CMK (cell line): ENCODE data around the gene MAPK8IP3.
"Not testable (repeated sequence)": the region's sequence is repeated elsewhere in the genome, so short reads cannot be mapped to it uniquely, and the experiment has no call there.

Experiments
- DNase-seq: peaks from one replicate; pipeline ENCODE4 v3.0.0-alpha.2; 2010; ENCODE audit warnings: low read depth

Gene MAPK8IP3

GRCh38 chr16:1677942-1678499, 28.0 kb upstream of the MAPK8IP3 start, which contains the start of gene JPT2:
TSS of gene JPT2 (plus strand) at chr16:1678279. CDS start at chr16:1678313, 34 bp downstream.
- DNase-seq: peak; percentile 88

DNA sequence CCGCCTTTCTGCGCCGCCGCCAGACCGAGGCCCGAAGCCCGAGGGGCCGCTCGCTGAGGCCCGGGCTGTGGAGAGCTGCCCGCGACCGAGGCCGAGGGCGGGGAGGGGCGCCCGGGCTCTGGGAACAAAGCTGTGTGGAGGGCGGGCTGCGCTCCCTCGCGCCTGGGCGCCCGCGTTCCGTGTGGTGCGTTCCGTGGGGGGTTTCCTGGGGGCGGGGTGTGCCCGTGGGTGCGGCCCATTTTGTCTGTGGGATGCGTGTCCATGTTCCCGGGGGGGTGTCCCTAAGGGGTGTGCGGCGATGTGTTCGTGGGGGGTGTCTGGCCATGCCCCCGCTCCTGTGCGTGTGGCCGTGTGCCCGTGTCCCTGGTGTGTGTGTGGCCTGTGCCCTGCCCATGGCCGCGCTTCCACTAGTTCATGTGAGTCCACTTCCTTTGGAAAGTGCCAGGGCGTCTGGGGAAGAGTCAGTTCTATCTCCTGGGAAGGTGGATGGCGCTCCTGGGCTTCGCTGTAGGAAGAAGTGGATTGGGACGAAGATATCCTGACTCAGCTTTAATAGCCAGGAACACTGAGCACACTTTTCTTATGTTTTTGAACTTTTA, 27.4 kb upstream of the MAPK8IP3 start:
- DNase-seq: peak; percentile 24

GRCh38 chr16:1680361-1680760, 25.6 kb upstream of the MAPK8IP3 start:
- no peak for DNase-seq

GRCh38 chr16:1681032-1681431, 25.0 kb upstream of the MAPK8IP3 start:
- no peak for DNase-seq

DNA sequence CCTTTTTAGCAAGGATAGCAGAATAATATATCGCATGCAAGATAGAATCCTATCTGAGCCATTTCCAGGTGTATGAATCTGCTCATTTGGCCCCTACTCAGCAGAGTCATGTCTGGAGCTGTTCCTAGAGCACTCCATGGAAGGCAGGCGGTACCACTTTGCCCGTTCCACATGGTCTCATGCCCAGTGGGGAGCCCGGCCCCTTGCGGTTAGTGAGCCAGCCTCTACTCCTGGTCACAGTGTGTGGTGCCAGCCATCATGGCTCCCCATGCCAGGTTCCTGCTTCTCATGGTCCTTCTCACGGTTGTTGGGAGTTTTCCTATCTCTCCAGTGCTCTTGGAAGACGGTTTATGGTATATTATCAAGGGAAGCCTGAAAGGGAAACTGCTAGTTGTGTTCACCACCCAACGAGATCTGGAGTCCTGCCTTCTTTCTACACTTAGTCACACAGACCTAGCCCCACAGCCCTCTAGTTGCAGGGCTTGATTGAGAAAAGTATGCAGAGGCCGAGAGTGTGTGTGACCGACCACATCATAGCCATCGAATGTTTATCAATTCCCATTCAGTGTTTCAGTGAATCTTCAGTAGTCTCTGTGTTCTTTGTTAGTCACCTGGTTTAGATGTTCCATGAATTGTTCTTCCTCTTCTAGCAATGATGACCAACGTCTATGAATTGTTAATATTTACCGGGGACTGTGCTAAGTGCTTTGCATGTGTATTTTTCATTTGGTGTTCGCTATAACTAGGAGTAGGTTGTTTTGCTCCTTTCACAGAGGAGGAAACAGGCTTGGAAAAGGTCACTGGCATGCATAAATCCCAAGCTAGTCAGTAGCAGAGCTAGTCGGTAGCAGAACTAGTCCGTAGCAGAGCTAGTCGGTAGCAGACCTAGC, 18.3 kb upstream of the MAPK8IP3 start:
- no peak for DNase-seq

- no peak for DNase-seq
Observed at GRCh38 chr16:1688807-1689560, 17.0 kb upstream of the MAPK8IP3 start.

- no peak for DNase-seq
Observed at GRCh38 chr16:1689853-1690252, 16.1 kb upstream of the MAPK8IP3 start.

DNA sequence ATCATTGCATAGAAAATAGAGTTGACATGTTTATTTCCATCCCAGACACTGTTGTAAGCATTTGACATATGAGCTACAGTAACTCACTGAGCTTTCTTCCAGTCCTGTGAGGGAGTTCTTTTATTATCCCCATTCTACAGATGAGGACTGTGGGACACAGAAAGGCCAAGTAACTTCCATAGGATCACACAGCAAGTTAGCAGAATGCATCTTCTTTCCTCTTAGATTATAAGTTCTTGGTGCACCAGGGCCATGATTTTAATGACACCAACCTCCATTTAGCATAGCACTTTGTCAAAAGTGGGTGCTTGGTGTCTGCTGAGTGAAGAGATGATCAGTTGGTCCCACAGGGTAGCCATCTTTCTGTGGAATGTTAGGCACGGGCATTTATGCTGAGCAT, 15.2 kb upstream of the MAPK8IP3 start:
- no peak for DNase-seq

- no peak for DNase-seq
Observed at GRCh38 chr16:1691276-1691675, 14.7 kb upstream of the MAPK8IP3 start.

DNA sequence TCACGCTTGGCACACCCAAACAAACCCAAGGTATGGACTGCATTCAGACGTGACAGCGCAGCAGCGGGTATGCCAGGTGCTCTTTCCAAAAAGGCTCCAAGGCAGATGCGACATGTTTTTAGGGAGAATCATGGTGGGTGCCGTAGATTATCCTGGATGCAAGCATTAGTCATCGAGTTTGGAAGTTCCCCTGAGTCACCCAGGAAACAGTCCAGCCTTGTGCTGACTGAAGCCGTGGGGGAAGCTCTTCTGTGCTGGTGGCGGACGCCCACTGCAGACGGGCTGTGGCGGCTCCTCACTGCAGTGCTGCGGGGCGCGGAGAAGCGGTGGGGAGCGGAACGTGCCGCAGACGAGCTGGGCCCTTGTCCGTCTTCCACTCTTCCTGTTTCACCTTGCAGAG, 14.0 kb upstream of the MAPK8IP3 start:
- DNase-seq: no peak

DNA sequence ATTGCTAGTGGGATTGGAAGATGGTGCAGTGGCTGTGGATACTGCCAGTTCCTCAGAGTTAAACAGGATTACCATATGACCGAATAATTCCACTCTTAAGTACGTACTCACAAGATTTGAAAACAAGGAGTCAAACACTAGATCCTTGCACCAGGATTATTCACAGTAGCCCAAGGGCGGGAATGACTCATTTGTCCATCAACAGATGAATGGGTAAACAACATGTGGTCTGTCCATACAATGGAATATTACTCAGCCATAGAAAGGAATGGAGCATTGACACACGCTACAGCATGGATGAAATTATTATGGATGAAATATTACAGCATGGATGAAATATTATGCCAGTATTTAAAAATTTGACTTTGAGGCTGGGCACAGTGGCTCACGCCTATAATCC, 9.1 kb upstream of the MAPK8IP3 start:
- no peak for DNase-seq

DNA sequence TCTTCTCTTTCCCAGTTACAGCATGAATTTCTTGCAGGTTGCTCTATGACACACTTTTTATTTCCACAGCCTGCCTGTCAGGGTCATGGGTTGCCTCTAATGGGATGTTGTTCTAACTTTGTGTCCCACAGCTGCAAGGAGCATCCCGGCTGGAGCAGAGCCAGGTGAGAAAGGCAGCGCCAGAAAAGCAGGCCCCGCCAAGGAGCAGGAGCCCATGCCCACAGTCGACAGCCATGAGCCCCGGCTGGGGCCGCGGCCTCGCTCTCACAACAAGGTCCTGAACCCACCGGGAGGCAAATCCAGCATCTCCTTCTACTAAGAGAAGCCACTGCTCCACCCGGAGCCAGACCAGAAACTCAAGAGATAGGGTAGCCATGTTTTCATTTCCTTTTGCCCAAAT, 7.3 kb upstream of the MAPK8IP3 start:
- no peak for DNase-seq

DNA sequence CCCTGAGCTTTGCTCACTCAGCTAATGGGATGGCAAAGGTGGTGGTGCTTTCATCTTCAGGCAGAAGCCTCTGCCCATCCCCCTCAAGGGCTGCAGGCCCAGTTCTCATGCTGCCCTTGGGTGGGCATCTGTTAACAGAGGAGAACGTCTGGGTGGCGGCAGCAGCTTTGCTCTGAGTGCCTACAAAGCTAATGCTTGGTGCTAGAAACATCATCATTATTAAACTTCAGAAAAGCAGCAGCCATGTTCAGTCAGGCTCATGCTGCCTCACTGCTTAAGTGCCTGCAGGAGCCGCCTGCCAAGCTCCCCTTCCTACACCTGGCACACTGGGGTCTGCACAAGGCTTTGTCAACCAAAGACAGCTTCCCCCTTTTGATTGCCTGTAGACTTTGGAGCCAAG, 5.7 kb upstream of the MAPK8IP3 start:
- no peak for DNase-seq

- DNase-seq: no peak
Observed at GRCh38 chr16:1701216-1701878, 4.6 kb upstream of the MAPK8IP3 start.

DNA sequence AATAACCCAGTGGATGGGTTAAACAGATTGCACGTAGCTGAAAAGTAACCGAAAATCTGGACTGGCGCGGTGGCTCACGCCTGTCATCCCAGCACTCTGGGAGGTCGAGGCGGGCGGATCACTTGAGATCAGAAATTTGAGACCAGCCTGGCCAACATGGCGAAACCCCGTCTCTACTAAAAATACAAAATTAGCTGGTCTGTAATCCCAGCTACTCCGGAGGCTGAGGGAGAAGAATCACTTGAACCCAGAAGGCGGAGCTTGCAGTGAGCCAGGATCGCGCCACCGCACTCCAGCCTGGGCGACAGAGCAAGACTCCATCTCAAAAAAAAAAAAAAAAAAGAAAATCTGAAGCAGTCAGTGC, 689 bp upstream of the MAPK8IP3 start:
- DNase-seq: not testable (repeated sequence)

GRCh38 chr16:1706386-1707192, 594 bp downstream of the MAPK8IP3 start:
- no peak for DNase-seq

GRCh38 chr16:1707193-1707790, 1.3 kb downstream of the MAPK8IP3 start:
- DNase-seq: no peak

DNA sequence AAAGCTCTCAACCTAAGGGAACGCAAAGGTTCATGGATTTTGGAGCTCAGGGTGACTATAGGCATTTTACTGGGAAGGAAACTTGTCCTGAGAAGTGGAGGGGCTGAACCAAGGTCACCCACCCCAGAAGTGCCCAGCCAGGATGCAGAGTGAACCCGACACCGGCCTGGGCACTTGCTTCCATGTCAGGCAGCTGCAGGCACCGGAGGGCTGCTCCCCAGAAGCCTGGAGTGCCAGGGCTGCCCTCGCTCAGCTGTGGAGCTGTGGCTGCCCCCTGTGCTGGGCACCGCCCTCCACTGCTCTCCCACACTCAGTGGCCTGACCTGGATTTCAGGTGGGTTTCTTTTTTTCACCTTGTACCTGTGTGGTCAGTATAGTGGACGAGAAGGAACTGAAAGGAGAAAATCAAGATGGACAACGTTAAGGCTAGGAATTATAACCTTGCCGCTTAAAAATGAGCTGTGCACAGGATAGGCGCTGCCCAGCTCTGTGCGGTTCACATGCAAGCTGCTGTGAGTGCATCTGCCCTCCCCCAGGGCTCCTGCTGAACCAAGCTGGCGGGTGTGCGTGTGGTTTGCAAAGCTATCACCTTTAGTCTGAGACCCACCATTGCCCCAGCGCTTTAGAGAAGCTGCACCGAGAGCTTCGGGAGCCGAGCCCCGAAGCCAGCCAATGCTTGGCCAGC, 2.2 kb downstream of the MAPK8IP3 start:
- no peak for DNase-seq

GRCh38 chr16:1708768-1709180, 2.8 kb downstream of the MAPK8IP3 start:
- DNase-seq: no peak

DNA sequence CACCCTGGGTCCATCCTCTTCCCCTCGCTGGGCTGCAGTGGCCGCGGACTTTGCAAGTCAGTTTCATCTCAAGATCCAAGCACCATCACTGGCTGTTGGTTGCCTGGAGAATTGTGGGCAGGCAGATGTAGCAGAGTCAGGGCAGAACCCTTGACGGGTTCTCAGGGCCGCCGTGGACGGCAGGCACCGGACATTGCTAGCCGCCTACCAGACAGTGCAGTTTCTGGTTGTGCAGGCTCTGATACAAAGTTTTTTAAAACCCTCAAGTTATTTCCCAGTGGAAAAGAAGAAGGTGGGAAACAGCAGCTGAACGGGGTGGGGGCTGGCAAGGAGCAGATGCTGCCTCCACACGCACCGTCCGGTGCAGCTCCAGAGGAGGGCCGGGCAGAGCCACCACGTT, 3.4 kb downstream of the MAPK8IP3 start:
- no peak for DNase-seq
